H9 (cell line): ENCODE data around the gene SLC4A7. TPM values are rescaled to one million over a fixed set of nuclear protein-coding genes. Genes with fewer than 3 reads are reported as not detected.

Experiments used
- DNase-seq: peaks from one replicate; pipeline ENCODE4 v3.0.0-alpha.2; 2017
- H2AFZ ChIP-seq: one replicate; pipeline ENCODE4 v1.6.1; 2013; ENCODE audit warnings: mild to moderate bottlenecking, low read length, control low read depth, moderate library complexity
- H2AK5ac ChIP-seq: 2 replicates; pipeline ENCODE4 v1.6.1; 2013; ENCODE audit warnings: low read length, control low read depth, mixed read lengths; ENCODE audit not compliant: insufficient read length
- H2BK120ac ChIP-seq: one replicate; pipeline ENCODE4 v1.6.1; 2013; ENCODE audit warnings: low read depth, mild to moderate bottlenecking, low read length, control low read depth, inconsistent platforms; ENCODE audit not compliant: poor library complexity, severe bottlenecking
- H2BK12ac ChIP-seq: 2 replicates; pipeline ENCODE4 v1.6.1; 2013; ENCODE audit warnings: low read length, control low read depth, mixed read lengths, low read depth; ENCODE audit not compliant: insufficient read length
- H2BK15ac ChIP-seq: 2 replicates; pipeline ENCODE4 v1.6.1; 2013; ENCODE audit warnings: low read depth, low read length, control low read depth
- H2BK20ac ChIP-seq: one replicate; pipeline ENCODE4 v1.6.1; 2013; ENCODE audit warnings: low read depth, mild to moderate bottlenecking, low read length, control low read depth, inconsistent platforms; ENCODE audit not compliant: poor library complexity, severe bottlenecking
- H2BK5ac ChIP-seq: 2 replicates; pipeline ENCODE4 v1.6.1; 2013; ENCODE audit warnings: low read length, control low read depth, mixed read lengths; ENCODE audit not compliant: insufficient read length
- H3K14ac ChIP-seq: 2 replicates; pipeline ENCODE4 v1.6.1; 2013; ENCODE audit warnings: low read length, control low read depth; ENCODE audit not compliant: insufficient read depth
- H3K18ac ChIP-seq: 2 replicates; pipeline ENCODE4 v1.6.1; 2013; ENCODE audit warnings: low read depth, mild to moderate bottlenecking, mixed read lengths, low read length, control low read depth; ENCODE audit not compliant: insufficient read length
- H3K23ac ChIP-seq: 2 replicates; pipeline ENCODE4 v1.6.1; 2013; ENCODE audit warnings: low read length, control low read depth, mixed read lengths, low read depth; ENCODE audit not compliant: insufficient read length
- H3K23me2 ChIP-seq: 2 replicates; pipeline ENCODE4 v1.6.1; 2013; ENCODE audit warnings: low read depth, mild to moderate bottlenecking, mixed read lengths, low read length, control low read depth; ENCODE audit not compliant: insufficient read length, poor library complexity, severe bottlenecking
- H3K27ac ChIP-seq: 2 replicates; pipeline ENCODE4 v1.5.1; 2013; ENCODE audit warnings: low read length, control low read depth, mixed read lengths, low read depth; ENCODE audit not compliant: insufficient read length
- H3K27me3 ChIP-seq: 2 replicates; pipeline ENCODE4 v1.6.1; 2013; ENCODE audit warnings: low read length, control low read depth, inconsistent platforms; ENCODE audit not compliant: insufficient read depth
- H3K4ac ChIP-seq: 2 replicates; pipeline ENCODE4 v1.6.1; 2013; ENCODE audit warnings: low read depth, mild to moderate bottlenecking, control low read depth, inconsistent platforms, low read length, moderate library complexity
- H3K4me1 ChIP-seq: 2 replicates; pipeline ENCODE4 v1.6.1; 2013; ENCODE audit warnings: low read length, control low read depth, inconsistent platforms; ENCODE audit not compliant: insufficient read depth
- H3K4me2 ChIP-seq: 2 replicates; pipeline ENCODE4 v1.6.1; 2013; ENCODE audit warnings: low read length, control low read depth, mixed read lengths; ENCODE audit not compliant: insufficient read length, insufficient read depth
- H3K56ac ChIP-seq: 2 replicates; pipeline ENCODE4 v1.6.1; 2013; ENCODE audit warnings: low read depth, mild to moderate bottlenecking, mixed read lengths, low read length, control low read depth; ENCODE audit not compliant: insufficient read length
- H3K79me1 ChIP-seq: 2 replicates; pipeline ENCODE4 v1.6.1; 2013; ENCODE audit warnings: low read depth, mild to moderate bottlenecking, moderate library complexity, low read length, control low read depth, inconsistent platforms; ENCODE audit not compliant: insufficient read depth, poor library complexity, severe bottlenecking
- H3K79me2 ChIP-seq: 2 replicates; pipeline ENCODE4 v1.6.1; 2013; ENCODE audit warnings: low read length, control low read depth, inconsistent platforms; ENCODE audit not compliant: insufficient read depth
- H3K9ac ChIP-seq: 2 replicates; pipeline ENCODE4 v1.6.1; 2013; ENCODE audit warnings: low read length, control low read depth, mixed read lengths; ENCODE audit not compliant: insufficient read length; ENCODE audit errors: extremely low read depth
- H3K9me3 ChIP-seq: one replicate; pipeline ENCODE4 v1.6.1; 2013; ENCODE audit warnings: low read depth, low read length, inconsistent platforms; ENCODE audit not compliant: control insufficient read depth
- H3T11ph ChIP-seq: one replicate; pipeline ENCODE4 v1.6.1; 2013; ENCODE audit warnings: mild to moderate bottlenecking, low read length, control low read depth, inconsistent platforms
- H4K20me1 ChIP-seq: one replicate; pipeline ENCODE4 v1.6.1; 2013; ENCODE audit not compliant: control insufficient read depth, insufficient read length, insufficient read depth
- H4K5ac ChIP-seq: 2 replicates; pipeline ENCODE4 v1.6.1; 2013; ENCODE audit warnings: low read depth, mild to moderate bottlenecking, mixed read lengths, low read length, control low read depth; ENCODE audit not compliant: insufficient read length
- H4K8ac ChIP-seq: replicated peaks from 2 replicates; pipeline ENCODE4 v1.6.1; 2013; ENCODE audit warnings: low read length, control low read depth, mixed read lengths, low read depth; ENCODE audit not compliant: insufficient read length
- H4K91ac ChIP-seq: 2 replicates; pipeline ENCODE4 v1.6.1; 2013; ENCODE audit warnings: low read depth, mild to moderate bottlenecking, moderate library complexity, mixed read lengths, low read length, control low read depth; ENCODE audit not compliant: insufficient read length
- H3K27ac Mint-ChIP-seq, 3 experiments: 2 replicates in 2 of 3; 3 replicates in 1 of 3; pipeline ENCODE4 v1.8.0; 2020 to 2021; ENCODE audit warnings: mixed read lengths in 3 of 3, mild to moderate bottlenecking in 1 of 3, moderate library complexity in 1 of 3
- H3K27me3 Mint-ChIP-seq: 2 replicates; pipeline ENCODE4 v1.8.0; 2021; ENCODE audit warnings: low read depth, mild to moderate bottlenecking, moderate library complexity, mixed read lengths
- H3K36me3 Mint-ChIP-seq, 3 experiments: 2 replicates in 2 of 3; 3 replicates in 1 of 3; pipeline ENCODE4 v1.8.0; 2020 to 2021; ENCODE audit warnings: low read depth in 3 of 3, mixed read lengths in 3 of 3; ENCODE audit not compliant: insufficient read depth in 1 of 3
- H3K4me1 Mint-ChIP-seq, 2 experiments: 2 replicates each; pipeline ENCODE4 v1.8.0; 2020; ENCODE audit warnings: mixed read lengths in 2 of 2
- H3K4me3 Mint-ChIP-seq, 2 experiments: 2 replicates in 1 of 2; 3 replicates in 1 of 2; pipeline ENCODE4 v1.8.0; 2020 to 2021; ENCODE audit warnings: mild to moderate bottlenecking in 2 of 2, mixed read lengths in 2 of 2, moderate library complexity in 1 of 2
- H3K9me3 Mint-ChIP-seq, 2 experiments: 2 replicates in 1 of 2; 3 replicates in 1 of 2; pipeline ENCODE4 v1.8.0; 2020; ENCODE audit warnings: mild to moderate bottlenecking in 2 of 2, mixed read lengths in 2 of 2, moderate library complexity in 1 of 2
- CTCF ChIP-seq: fragments of 200-600 bp; sonication (generic); conservative IDR thresholded peaks from 3 replicates; pipeline ENCODE4 v1.8.0; 2021; ENCODE audit warnings: antibody characterized with exemption, mild to moderate bottlenecking
- WGBS: extraction: QIAGEN DNeasy Blood & Tissue Kit; methylation state at CpG from one replicate; pipeline ENCODE4 v1.1.7; 2013; ENCODE audit warnings: missing lambda C conversion rate, low lambda C conversion rate, mixed read lengths; ENCODE audit not compliant: insufficient read length; ENCODE audit errors: extremely low coverage; 5-methylcytosine and 5-hydroxymethylcytosine counted together
- total RNA-seq: library from RNA; stranded (reverse); gene quantifications from 2 replicates; pipeline ENCODE4 v1.2.1, GENCODE V29; 2021

The SLC4A7 gene
- total RNA-seq, 1 experiment from 2014 or later: 46.1 TPM

DNA sequence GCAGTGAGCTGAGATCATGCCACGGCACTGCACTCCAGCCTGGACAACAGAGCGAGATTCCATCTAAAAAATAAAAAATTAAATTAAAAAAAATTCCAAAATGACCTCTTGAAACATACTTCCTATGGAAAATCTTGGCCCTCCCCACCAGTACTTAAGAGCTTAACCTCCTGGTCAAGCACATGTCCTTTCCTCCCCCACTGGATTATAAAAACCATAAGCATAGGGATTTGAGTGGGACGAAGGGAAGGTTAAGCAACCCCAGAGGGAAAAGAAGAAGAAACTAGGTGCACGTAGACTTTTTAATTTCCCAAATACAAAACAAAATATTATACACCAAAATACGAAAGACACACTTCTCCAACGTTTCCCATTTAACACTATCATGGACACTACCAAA, 25.3 kb downstream of the SLC4A7 start:
- H3K4me2 ChIP-seq: no peak overlapping the region
- H3K9me3 ChIP-seq: no peaks in the 10 kb centered on the region
- no peak overlapping the region for H3K4ac ChIP-seq
- no peak overlapping the region for H2BK120ac ChIP-seq
- H3K27ac ChIP-seq: no peak overlapping the region
- no peak overlapping the region for H4K5ac ChIP-seq
- H3K18ac ChIP-seq: no peak overlapping the region
- no peaks in the 10 kb centered on the region for H3K9me3 Mint-ChIP-seq
- H3K4me1 Mint-ChIP-seq: peaks cover 35 to 36% of the 10 kb centered on the region in 2 experiments
- no peak overlapping the region for H3K14ac ChIP-seq
- no peak overlapping the region for H3K56ac ChIP-seq
- DNase-seq: no peak
- 100% methylated on average over 2 of the region's 6 CpGs for WGBS
- H3K23me2 ChIP-seq: no peaks in the 10 kb centered on the region
- H3K27me3 Mint-ChIP-seq: no peaks in the 10 kb centered on the region
- H3K4me1 ChIP-seq: peaks cover 2% of the 10 kb centered on the region; the same call in 1 of the 2 replicates
- no peak overlapping the region for H3K4me3 Mint-ChIP-seq
- no peak overlapping the region for H4K91ac ChIP-seq
- H3K27me3 ChIP-seq: no peaks in the 10 kb centered on the region
- H3K27ac Mint-ChIP-seq: peak overlapping the region in 1 of 3 experiments; percentile 88; a peak in 3 of 7 replicates
- H2AFZ ChIP-seq: no peak overlapping the region
- no peak overlapping the region for H2BK5ac ChIP-seq
- no peak for TF ChIP-seq CTCF
- H4K8ac ChIP-seq: no peak overlapping the region
- H2BK15ac ChIP-seq: no peak overlapping the region
- no peak overlapping the region for H2AK5ac ChIP-seq
- peaks cover 15 to 24% (median 20%) of the 10 kb centered on the region in 3 experiments for H3K36me3 Mint-ChIP-seq
- H3K9ac ChIP-seq: no peak overlapping the region
- no peak overlapping the region for H3T11ph ChIP-seq
- H2BK20ac ChIP-seq: no peak overlapping the region
- no peak overlapping the region for H3K23ac ChIP-seq
- H2BK12ac ChIP-seq: no peak overlapping the region
- peaks cover 25% of the 10 kb centered on the region; the same call in 1 of the 2 replicates for H3K79me2 ChIP-seq
- H4K20me1 ChIP-seq: no peaks in the 10 kb centered on the region
- H3K79me1 ChIP-seq: peaks cover 5% of the 10 kb centered on the region
